SK-N-SH (cell line): ENCODE measurements around the gene PARVB.

Experiments
- EP300 ChIP-seq, 2 experiments: IDR thresholded peaks; 2 replicates each; pipeline versions ENCODE4 v1.4.0 to v1.6.1; 2012; ENCODE audit warnings: borderline replicate concordance in 1 of 2, low read depth in 1 of 2, low read length in 1 of 2
- FOXJ3 ChIP-seq: sonication (generic); formaldehyde crosslinking; IDR thresholded peaks from 2 replicates; pipeline ENCODE4 v1.5.1; 2020; ENCODE audit warnings: mild to moderate bottlenecking, missing genetic modification reagents
- GABPA ChIP-seq: IDR thresholded peaks from 2 replicates; pipeline ENCODE4 v1.4.0; 2012; ENCODE audit warnings: low read depth, mild to moderate bottlenecking
- MEF2A ChIP-seq: IDR thresholded peaks from 2 replicates; pipeline ENCODE4 v1.4.0; 2012; ENCODE audit warnings: low read depth, borderline replicate concordance
- RAD21 ChIP-seq: IDR thresholded peaks from 2 replicates; pipeline ENCODE4 v1.6.1; 2012; ENCODE audit warnings: mild to moderate bottlenecking, low read length
- RXRA ChIP-seq: IDR thresholded peaks from 2 replicates; pipeline ENCODE4 v1.4.0; 2012; ENCODE audit warnings: low read depth, mild to moderate bottlenecking, borderline replicate concordance
- SMC3 ChIP-seq: IDR thresholded peaks from 2 replicates; pipeline ENCODE4 v1.6.1; 2012; ENCODE audit warnings: low read depth, low read length, improper control_type of control experiment
- YY1 ChIP-seq: IDR thresholded peaks from 2 replicates; pipeline ENCODE4 v1.4.0; 2012; ENCODE audit warnings: low read depth, mild to moderate bottlenecking
- TF ChIP-seq, protein P1 (sequence below): fragments of 200-600 bp; sonication (generic); IDR thresholded peaks from 2 replicates; pipeline ENCODE4 v1.6.1; 2017; ENCODE audit warnings: antibody characterized with exemption, mild to moderate bottlenecking, moderate library complexity
- TF ChIP-seq, protein P2 (sequence below): IDR thresholded peaks from 2 replicates; pipeline ENCODE4 v1.6.1; 2012; ENCODE audit warnings: mild to moderate bottlenecking, low read depth, low read length, moderate library complexity
- TF ChIP-seq, protein P3 (sequence below): IDR thresholded peaks from 2 replicates; pipeline ENCODE4 v1.4.0; 2012; ENCODE audit warnings: low read depth
- TF ChIP-seq, protein P4 (sequence below): IDR thresholded peaks from 2 replicates; pipeline ENCODE4; 2012

DNA sequence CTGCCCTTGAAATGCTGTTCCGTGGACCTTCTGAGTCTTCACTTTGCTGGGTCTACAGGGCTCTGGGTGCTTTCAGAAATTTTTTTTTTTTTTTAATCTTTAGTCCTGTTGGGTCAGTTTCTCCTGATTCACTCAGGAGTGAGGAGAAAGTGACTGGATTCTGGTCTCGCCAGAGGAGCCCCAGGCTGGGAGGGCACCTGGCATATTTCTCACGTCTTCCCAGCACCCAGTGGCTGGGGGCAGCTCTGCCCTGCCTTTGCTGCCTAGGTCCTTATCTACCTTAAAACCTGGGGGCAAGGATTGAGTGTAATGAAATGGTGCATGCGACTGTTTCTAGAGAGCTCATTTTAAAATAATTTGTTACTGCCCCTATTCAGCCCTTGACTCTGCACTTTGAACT lies 45.5 kb upstream of the PARVB start:
- TF ChIP-seq GABPA (no peak), EP300 (IDR thresholded peaks at IDR 0.05; ENCODE audit: borderline replicate concordance in 1 of 2, low read depth in 1 of 2, low read length in 1 of 2) (no peak), MEF2A (no peak), RXRA (no peak), YY1 (no peak), SMC3 (no peak), RAD21 (no peak), FOXJ3 (CRISPR knock-in tag) (no peak)
- TF ChIP-seq, protein P1, sequence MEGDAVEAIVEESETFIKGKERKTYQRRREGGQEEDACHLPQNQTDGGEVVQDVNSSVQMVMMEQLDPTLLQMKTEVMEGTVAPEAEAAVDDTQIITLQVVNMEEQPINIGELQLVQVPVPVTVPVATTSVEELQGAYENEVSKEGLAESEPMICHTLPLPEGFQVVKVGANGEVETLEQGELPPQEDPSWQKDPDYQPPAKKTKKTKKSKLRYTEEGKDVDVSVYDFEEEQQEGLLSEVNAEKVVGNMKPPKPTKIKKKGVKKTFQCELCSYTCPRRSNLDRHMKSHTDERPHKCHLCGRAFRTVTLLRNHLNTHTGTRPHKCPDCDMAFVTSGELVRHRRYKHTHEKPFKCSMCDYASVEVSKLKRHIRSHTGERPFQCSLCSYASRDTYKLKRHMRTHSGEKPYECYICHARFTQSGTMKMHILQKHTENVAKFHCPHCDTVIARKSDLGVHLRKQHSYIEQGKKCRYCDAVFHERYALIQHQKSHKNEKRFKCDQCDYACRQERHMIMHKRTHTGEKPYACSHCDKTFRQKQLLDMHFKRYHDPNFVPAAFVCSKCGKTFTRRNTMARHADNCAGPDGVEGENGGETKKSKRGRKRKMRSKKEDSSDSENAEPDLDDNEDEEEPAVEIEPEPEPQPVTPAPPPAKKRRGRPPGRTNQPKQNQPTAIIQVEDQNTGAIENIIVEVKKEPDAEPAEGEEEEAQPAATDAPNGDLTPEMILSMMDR = no peak
- TF ChIP-seq, protein P2, sequence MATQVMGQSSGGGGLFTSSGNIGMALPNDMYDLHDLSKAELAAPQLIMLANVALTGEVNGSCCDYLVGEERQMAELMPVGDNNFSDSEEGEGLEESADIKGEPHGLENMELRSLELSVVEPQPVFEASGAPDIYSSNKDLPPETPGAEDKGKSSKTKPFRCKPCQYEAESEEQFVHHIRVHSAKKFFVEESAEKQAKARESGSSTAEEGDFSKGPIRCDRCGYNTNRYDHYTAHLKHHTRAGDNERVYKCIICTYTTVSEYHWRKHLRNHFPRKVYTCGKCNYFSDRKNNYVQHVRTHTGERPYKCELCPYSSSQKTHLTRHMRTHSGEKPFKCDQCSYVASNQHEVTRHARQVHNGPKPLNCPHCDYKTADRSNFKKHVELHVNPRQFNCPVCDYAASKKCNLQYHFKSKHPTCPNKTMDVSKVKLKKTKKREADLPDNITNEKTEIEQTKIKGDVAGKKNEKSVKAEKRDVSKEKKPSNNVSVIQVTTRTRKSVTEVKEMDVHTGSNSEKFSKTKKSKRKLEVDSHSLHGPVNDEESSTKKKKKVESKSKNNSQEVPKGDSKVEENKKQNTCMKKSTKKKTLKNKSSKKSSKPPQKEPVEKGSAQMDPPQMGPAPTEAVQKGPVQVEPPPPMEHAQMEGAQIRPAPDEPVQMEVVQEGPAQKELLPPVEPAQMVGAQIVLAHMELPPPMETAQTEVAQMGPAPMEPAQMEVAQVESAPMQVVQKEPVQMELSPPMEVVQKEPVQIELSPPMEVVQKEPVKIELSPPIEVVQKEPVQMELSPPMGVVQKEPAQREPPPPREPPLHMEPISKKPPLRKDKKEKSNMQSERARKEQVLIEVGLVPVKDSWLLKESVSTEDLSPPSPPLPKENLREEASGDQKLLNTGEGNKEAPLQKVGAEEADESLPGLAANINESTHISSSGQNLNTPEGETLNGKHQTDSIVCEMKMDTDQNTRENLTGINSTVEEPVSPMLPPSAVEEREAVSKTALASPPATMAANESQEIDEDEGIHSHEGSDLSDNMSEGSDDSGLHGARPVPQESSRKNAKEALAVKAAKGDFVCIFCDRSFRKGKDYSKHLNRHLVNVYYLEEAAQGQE = no peak
- TF ChIP-seq, protein P3, sequence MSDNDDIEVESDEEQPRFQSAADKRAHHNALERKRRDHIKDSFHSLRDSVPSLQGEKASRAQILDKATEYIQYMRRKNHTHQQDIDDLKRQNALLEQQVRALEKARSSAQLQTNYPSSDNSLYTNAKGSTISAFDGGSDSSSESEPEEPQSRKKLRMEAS = no peak
- TF ChIP-seq, protein P4, sequence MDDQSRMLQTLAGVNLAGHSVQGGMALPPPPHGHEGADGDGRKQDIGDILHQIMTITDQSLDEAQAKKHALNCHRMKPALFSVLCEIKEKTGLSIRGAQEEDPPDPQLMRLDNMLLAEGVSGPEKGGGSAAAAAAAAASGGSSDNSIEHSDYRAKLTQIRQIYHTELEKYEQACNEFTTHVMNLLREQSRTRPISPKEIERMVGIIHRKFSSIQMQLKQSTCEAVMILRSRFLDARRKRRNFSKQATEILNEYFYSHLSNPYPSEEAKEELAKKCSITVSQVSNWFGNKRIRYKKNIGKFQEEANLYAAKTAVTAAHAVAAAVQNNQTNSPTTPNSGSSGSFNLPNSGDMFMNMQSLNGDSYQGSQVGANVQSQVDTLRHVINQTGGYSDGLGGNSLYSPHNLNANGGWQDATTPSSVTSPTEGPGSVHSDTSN = no peak
